ENCODE data around the gene TCERG1L.
"Not testable (repeated sequence)": the region's sequence is repeated elsewhere in the genome, so short reads cannot be mapped to it uniquely, and the experiment has no call there.

The TCERG1L gene

DNA sequence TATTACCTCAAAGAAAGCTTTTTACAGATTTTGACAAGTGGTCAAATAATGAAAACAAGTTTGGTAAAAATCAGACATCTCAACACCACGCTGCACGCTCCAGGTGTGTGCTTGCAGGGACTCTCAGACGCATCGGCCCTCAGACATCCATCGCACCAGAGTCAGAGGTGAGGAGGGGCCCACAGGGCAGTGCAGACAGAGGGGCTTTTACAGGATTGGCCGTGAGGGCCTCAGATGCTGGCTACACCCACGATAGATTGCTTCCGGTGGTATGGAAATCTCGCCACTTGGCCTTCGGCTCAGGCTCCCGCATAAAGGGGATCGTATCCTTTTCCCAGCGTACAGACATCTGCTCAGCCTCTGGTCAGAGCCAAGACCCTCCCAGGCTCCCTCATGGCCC is 72.1 kb downstream of the TCERG1L start:
- Histone ChIP-seq H3K9me3 (ENCODE audit: insufficient read depth, low read length) (no peaks in the 10 kb centered on the region), H3K79me2 (ENCODE audit: insufficient read depth, low read length) (no peaks in the 10 kb centered on the region), H3K27me3 (ENCODE audit: low read length) (no peaks in the 10 kb centered on the region), H3F3A (ENCODE audit: insufficient read depth) (no peaks in the 10 kb centered on the region), H3K9me2 (replicated peaks; ENCODE audit: insufficient read depth, low read length) (no peaks in the 10 kb centered on the region), H3K9ac (ENCODE audit: low read length) (no peak overlapping the region), H4K20me1 (ENCODE audit: low read depth, low read length) (no peaks in the 10 kb centered on the region), H3K36me3 (ENCODE audit: low read length) (no peaks in the 10 kb centered on the region), H3K27ac (ENCODE audit: low read depth, low read length) (no peak overlapping the region), H3K4me3 (ENCODE audit: insufficient read depth, low read length, poor library complexity, severe bottlenecking) (no peak overlapping the region), H3K4me2 (ENCODE audit: low read depth, low read length, poor library complexity, severe bottlenecking) (no peak overlapping the region), H2AFZ (ENCODE audit: low read depth, low read length, severe bottlenecking) (no peak overlapping the region)
- TF ChIP-seq, protein P1, sequence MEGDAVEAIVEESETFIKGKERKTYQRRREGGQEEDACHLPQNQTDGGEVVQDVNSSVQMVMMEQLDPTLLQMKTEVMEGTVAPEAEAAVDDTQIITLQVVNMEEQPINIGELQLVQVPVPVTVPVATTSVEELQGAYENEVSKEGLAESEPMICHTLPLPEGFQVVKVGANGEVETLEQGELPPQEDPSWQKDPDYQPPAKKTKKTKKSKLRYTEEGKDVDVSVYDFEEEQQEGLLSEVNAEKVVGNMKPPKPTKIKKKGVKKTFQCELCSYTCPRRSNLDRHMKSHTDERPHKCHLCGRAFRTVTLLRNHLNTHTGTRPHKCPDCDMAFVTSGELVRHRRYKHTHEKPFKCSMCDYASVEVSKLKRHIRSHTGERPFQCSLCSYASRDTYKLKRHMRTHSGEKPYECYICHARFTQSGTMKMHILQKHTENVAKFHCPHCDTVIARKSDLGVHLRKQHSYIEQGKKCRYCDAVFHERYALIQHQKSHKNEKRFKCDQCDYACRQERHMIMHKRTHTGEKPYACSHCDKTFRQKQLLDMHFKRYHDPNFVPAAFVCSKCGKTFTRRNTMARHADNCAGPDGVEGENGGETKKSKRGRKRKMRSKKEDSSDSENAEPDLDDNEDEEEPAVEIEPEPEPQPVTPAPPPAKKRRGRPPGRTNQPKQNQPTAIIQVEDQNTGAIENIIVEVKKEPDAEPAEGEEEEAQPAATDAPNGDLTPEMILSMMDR (IDR thresholded peaks at IDR 0.05; ENCODE audit: insufficient read depth, low read length, poor library complexity, severe bottlenecking), result no peak
- TF ChIP-seq EZH2phosphoT487 (conservative IDR thresholded peaks at IDR 0.05; ENCODE audit: low read length), result no peak

DNA sequence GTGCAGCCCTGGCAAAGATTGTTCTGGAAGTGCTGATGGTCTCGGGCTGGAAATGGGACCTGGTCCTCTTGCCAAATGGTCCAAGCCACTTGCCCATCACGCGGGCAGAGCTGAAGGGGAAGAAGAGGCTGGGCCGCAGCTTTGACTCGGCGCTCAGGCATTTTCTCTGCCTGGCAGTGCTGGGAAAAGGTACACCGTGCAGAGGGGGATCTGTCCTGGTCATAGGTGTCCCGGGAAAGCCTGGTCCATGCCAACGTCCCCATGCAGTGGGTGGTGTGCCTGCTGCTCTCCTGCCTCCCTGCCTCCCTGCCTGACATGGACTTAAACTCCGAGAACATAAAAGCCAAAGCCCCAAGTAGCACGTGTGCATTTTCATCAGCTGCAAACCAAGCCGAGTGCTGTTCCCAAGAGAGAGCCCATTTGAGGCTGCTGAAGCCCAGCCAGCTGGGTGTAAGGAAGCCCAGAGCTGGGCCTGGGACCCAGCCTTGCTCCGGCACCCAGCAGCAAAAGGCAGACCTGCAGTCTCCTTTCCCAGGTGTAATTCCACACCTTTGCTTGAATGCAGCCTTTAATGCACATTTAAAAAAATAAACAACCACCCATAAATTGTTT is 72.7 kb downstream of the TCERG1L start:
- no peaks in the 10 kb centered on the region for H3K79me2 ChIP-seq (ENCODE audit: insufficient read depth, low read length)
- no peak overlapping the region for H3K27ac ChIP-seq (ENCODE audit: low read depth, low read length)
- no peak for TF ChIP-seq EZH2phosphoT487 (conservative IDR thresholded peaks at IDR 0.05; ENCODE audit: low read length)
- TF ChIP-seq, protein P1 (IDR thresholded peaks at IDR 0.05; ENCODE audit: insufficient read depth, low read length, poor library complexity, severe bottlenecking), result no peak
- no peak overlapping the region for H3K9ac ChIP-seq (ENCODE audit: low read length)
- no peak overlapping the region for H3K4me3 ChIP-seq (ENCODE audit: insufficient read depth, low read length, poor library complexity, severe bottlenecking)
- H3K36me3 ChIP-seq (ENCODE audit: low read length), result no peaks in the 10 kb centered on the region
- no peak overlapping the region for H3K4me2 ChIP-seq (ENCODE audit: low read depth, low read length, poor library complexity, severe bottlenecking)
- H4K20me1 ChIP-seq (ENCODE audit: low read depth, low read length), result no peaks in the 10 kb centered on the region
- H2AFZ ChIP-seq (ENCODE audit: low read depth, low read length, severe bottlenecking), result no peak overlapping the region
- H3K9me3 ChIP-seq (ENCODE audit: insufficient read depth, low read length), result no peaks in the 10 kb centered on the region
- H3K9me2 ChIP-seq (replicated peaks; ENCODE audit: insufficient read depth, low read length), result no peaks in the 10 kb centered on the region
- H3F3A ChIP-seq (ENCODE audit: insufficient read depth), result no peaks in the 10 kb centered on the region
- H3K27me3 ChIP-seq (ENCODE audit: low read length), result no peaks in the 10 kb centered on the region

DNA sequence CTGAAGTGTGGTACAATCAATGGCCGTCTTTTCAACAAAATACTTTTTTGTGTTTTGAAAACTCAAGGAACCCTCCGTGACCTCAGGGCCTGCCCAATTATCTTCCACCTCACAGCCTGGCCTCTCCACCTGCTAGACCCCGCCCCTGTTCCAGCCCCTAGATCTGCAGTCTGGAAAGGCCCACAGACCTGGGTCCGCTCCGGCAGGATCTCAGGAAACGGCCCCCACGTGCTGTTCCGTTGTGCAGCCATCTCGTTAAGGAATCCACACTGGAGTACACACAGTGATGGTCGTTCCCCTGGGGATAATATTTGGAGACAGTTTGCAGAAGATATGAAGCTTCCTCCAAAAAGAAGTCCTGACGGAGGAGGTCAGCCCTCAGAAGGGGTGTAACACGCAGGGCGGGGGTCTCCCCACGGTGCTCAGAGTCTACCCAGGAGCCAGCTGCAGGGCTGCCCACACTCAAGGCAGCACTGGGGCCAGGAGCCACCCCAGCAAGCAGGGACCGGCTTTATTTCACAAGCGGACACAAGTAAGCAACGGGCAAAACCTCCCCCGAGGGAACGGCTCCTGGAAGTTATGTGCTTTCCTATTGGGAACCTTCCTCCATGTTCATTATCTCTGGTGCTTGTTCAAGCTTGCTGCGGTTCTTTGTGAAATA is 73.4 kb downstream of the TCERG1L start:
- Histone ChIP-seq H4K20me1 (ENCODE audit: low read depth, low read length) (no peaks in the 10 kb centered on the region), H3K9me3 (ENCODE audit: insufficient read depth, low read length) (no peaks in the 10 kb centered on the region), H3K9ac (ENCODE audit: low read length) (no peak overlapping the region), H3K79me2 (ENCODE audit: insufficient read depth, low read length) (no peaks in the 10 kb centered on the region), H3K27ac (ENCODE audit: low read depth, low read length) (no peak overlapping the region), H3K27me3 (ENCODE audit: low read length) (no peaks in the 10 kb centered on the region), H3K4me2 (ENCODE audit: low read depth, low read length, poor library complexity, severe bottlenecking) (no peak overlapping the region), H3K36me3 (ENCODE audit: low read length) (no peaks in the 10 kb centered on the region), H3F3A (ENCODE audit: insufficient read depth) (no peaks in the 10 kb centered on the region), H2AFZ (ENCODE audit: low read depth, low read length, severe bottlenecking) (no peak overlapping the region), H3K9me2 (replicated peaks; ENCODE audit: insufficient read depth, low read length) (no peaks in the 10 kb centered on the region), H3K4me3 (ENCODE audit: insufficient read depth, low read length, poor library complexity, severe bottlenecking) (no peak overlapping the region)
- no peak for TF ChIP-seq EZH2phosphoT487 (conservative IDR thresholded peaks at IDR 0.05; ENCODE audit: low read length)

DNA sequence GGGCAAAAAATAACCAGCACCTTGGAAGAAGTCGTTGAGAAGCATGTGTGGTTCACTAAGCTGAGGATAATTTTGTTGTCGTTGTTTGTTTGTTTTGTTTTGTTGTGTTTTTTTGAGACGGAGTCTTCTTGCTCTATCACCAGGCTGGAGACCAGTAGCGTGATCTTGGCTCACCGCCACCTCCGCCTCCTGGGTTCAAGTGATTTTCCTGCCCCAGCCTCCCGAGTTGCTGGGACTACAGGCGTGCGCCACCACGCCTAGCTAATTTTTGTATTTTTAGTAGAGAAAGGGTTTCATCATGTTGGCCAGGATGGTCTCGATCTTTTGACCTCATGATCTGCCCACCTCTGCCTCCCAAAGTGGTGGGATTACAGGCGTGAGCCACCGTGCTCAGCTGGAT is 76.9 kb downstream of the TCERG1L start:
- H4K20me1 ChIP-seq (ENCODE audit: low read depth, low read length); H3K27ac ChIP-seq (ENCODE audit: low read depth, low read length); H2AFZ ChIP-seq (ENCODE audit: low read depth, low read length, severe bottlenecking); H3K36me3 ChIP-seq (ENCODE audit: low read length); H3K9me2 ChIP-seq (replicated peaks; ENCODE audit: insufficient read depth, low read length); H3F3A ChIP-seq (ENCODE audit: insufficient read depth); H3K9me3 ChIP-seq (ENCODE audit: insufficient read depth, low read length); H3K4me3 ChIP-seq (ENCODE audit: insufficient read depth, low read length, poor library complexity, severe bottlenecking); H3K27me3 ChIP-seq (ENCODE audit: low read length); H3K79me2 ChIP-seq (ENCODE audit: insufficient read depth, low read length); H3K4me2 ChIP-seq (ENCODE audit: low read depth, low read length, poor library complexity, severe bottlenecking); H3K9ac ChIP-seq (ENCODE audit: low read length): not testable (repeated sequence)

Data from SU-DHL-6 (cell line).